ENCODE results near the gene GLCE.

The GLCE gene

GRCh38 chr15:69303337-69304181 lies 143.1 kb downstream of the GLCE start:
- TF ChIP-seq CREB1 (IDR thresholded peaks at IDR 0.05; ENCODE audit: low read depth) = no peak
- TF ChIP-seq TAF1 (IDR thresholded peaks at IDR 0.05; ENCODE audit: low read depth) = no peak
- TF ChIP-seq TCF12 (IDR thresholded peaks at IDR 0.05; ENCODE audit: low read depth) = no peak
- no peak for TF ChIP-seq MAX (IDR thresholded peaks at IDR 0.05)
- TF ChIP-seq FOXM1 (IDR thresholded peaks at IDR 0.05; ENCODE audit: borderline replicate concordance, low read depth) = no peak
- no peak for TF ChIP-seq EGR1 (IDR thresholded peaks at IDR 0.05)
- TF ChIP-seq CEBPB (IDR thresholded peaks at IDR 0.05) = no peak
- TF ChIP-seq RAD21 (IDR thresholded peaks at IDR 0.05; ENCODE audit: low read depth) = no peak
- TF ChIP-seq EP300 (IDR thresholded peaks at IDR 0.05; ENCODE audit: borderline replicate concordance) = no peak
- TF ChIP-seq USF1 (IDR thresholded peaks at IDR 0.05) = no peak
- TF ChIP-seq YY1 (IDR thresholded peaks at IDR 0.05; ENCODE audit: low read depth) = no peak
- TF ChIP-seq ZBTB7A (IDR thresholded peaks at IDR 0.05; ENCODE audit: low read depth) = no peak
- TF ChIP-seq TEAD4 (IDR thresholded peaks at IDR 0.05) = no peak
- TF ChIP-seq REST (IDR thresholded peaks at IDR 0.05; ENCODE audit: low read depth) = no peak
- TF ChIP-seq NFIC (IDR thresholded peaks at IDR 0.05) = no peak

GRCh38 chr15:69304182-69304545 lies 143.7 kb downstream of the GLCE start:
- TF ChIP-seq YY1 (IDR thresholded peaks at IDR 0.05; ENCODE audit: low read depth) (no peak), TEAD4 (IDR thresholded peaks at IDR 0.05) (no peak), REST (IDR thresholded peaks at IDR 0.05; ENCODE audit: low read depth) (no peak), CEBPB (IDR thresholded peaks at IDR 0.05) (no peak), CREB1 (IDR thresholded peaks at IDR 0.05; ENCODE audit: low read depth) (no peak), MAX (IDR thresholded peaks at IDR 0.05) (no peak), RAD21 (IDR thresholded peaks at IDR 0.05; ENCODE audit: low read depth) (no peak), NFIC (IDR thresholded peaks at IDR 0.05) (no peak), EP300 (IDR thresholded peaks at IDR 0.05; ENCODE audit: borderline replicate concordance) (no peak), USF1 (IDR thresholded peaks at IDR 0.05) (no peak), ZBTB7A (IDR thresholded peaks at IDR 0.05; ENCODE audit: low read depth) (no peak), EGR1 (IDR thresholded peaks at IDR 0.05) (no peak), FOXM1 (IDR thresholded peaks at IDR 0.05; ENCODE audit: borderline replicate concordance, low read depth) (no peak)

- no peak for TF ChIP-seq FOXM1 (IDR thresholded peaks at IDR 0.05; ENCODE audit: borderline replicate concordance, low read depth)
Measured at GRCh38 chr15:69305204-69305931, 144.9 kb downstream of the GLCE start.

GRCh38 chr15:69305933-69306568 lies 145.6 kb downstream of the GLCE start:
- TF ChIP-seq ZBTB7A (IDR thresholded peaks at IDR 0.05; ENCODE audit: low read depth) (no peak), USF1 (IDR thresholded peaks at IDR 0.05) (no peak), YY1 (IDR thresholded peaks at IDR 0.05; ENCODE audit: low read depth) (no peak), NFIC (IDR thresholded peaks at IDR 0.05) (no peak), TEAD4 (IDR thresholded peaks at IDR 0.05) (no peak), TCF12 (IDR thresholded peaks at IDR 0.05; ENCODE audit: low read depth) (no peak)

- TF ChIP-seq EGR1 (IDR thresholded peaks at IDR 0.05) = no peak
- TF ChIP-seq EP300 (IDR thresholded peaks at IDR 0.05; ENCODE audit: borderline replicate concordance) = no peak
- no peak for TF ChIP-seq USF1 (IDR thresholded peaks at IDR 0.05)
- no peak for TF ChIP-seq CREB1 (IDR thresholded peaks at IDR 0.05; ENCODE audit: low read depth)
- no peak for TF ChIP-seq REST (IDR thresholded peaks at IDR 0.05; ENCODE audit: low read depth)
- no peak for TF ChIP-seq YY1 (IDR thresholded peaks at IDR 0.05; ENCODE audit: low read depth)
- TF ChIP-seq TEAD4 (IDR thresholded peaks at IDR 0.05) = no peak
- no peak for TF ChIP-seq TAF1 (IDR thresholded peaks at IDR 0.05; ENCODE audit: low read depth)
- no peak for TF ChIP-seq RAD21 (IDR thresholded peaks at IDR 0.05; ENCODE audit: low read depth)
- no peak for TF ChIP-seq FOXM1 (IDR thresholded peaks at IDR 0.05; ENCODE audit: borderline replicate concordance, low read depth)
Measured at GRCh38 chr15:69307939-69308338, 147.5 kb downstream of the GLCE start.
